ENCODE measurements around the gene NPDC1.

Gene NPDC1

DNA sequence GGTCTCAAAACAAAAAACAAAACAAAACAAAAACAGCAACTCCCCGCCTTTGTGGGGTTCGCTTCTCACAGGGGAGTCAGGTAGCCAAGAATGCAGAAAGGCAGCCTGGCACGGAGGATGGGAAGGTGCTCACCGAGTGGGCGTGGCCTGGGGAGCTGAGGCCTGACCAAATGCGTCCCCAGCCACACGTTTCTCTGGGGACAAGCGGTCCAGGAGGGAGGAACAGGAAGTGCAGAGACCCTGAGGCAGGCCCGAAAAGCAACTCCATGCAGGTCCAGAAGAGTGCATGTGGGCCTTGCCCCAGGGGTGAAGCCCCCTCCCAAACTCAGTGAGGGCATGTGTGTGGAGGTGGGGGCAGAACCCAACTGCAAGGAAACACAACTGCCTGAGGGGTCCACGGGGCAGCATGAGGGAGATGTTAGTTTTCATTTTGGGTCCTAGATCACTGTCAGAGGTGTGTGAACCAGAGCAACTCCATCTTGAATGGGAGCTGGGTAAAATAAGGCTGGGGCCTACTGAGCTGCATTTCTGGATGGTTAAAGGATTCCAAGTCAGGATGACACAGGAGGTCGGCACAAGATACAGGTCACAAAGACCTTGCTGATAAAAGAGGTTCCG is 28.8 kb upstream of the NPDC1 start:
- Histone ChIP-seq H3K27ac (ENCODE audit: insufficient read depth, low read length, poor library complexity, severe bottlenecking) (no peak overlapping the region), H3K36me3 (ENCODE audit: control insufficient read depth, insufficient read depth, low read length) (no peaks in the 10 kb centered on the region), H3K9me3 (ENCODE audit: control insufficient read depth, low read length) (no peaks in the 10 kb centered on the region), H3K4me3 (ENCODE audit: insufficient read depth, low read depth, low read length, poor library complexity, severe bottlenecking) (no peak overlapping the region), H3K4me1 (ENCODE audit: control insufficient read depth, insufficient read depth, low read length, poor library complexity, severe bottlenecking) (peaks cover 19% of the 10 kb centered on the region), H3K27me3 (replicated peaks; ENCODE audit: control insufficient read depth, insufficient read depth, low read length, poor library complexity, severe bottlenecking) (no peaks in the 10 kb centered on the region)
- no peak for DNase-seq

DNA sequence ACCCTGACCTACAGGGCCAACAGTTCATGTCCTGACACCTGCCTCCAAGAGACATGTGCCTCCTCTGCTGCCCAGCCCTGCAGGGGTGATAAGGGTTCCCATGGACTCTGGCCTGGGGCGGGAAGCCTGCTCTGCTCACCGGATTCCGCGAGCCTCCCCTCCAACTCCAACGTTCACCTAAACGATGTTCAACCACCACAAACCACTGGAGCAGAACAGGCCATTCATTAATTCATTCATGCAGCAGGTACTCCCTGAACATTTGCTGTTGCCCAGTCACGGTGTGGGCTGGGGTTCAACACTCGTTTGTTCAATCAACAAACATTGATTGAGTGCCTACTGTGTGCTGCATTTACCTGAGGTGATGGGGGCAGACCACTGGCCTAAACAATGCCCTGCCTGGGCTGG is 28.0 kb upstream of the NPDC1 start:
- H3K36me3 ChIP-seq (ENCODE audit: control insufficient read depth, insufficient read depth, low read length): no peaks in the 10 kb centered on the region
- DNase-seq: no peak
- H3K27me3 ChIP-seq (replicated peaks; ENCODE audit: control insufficient read depth, insufficient read depth, low read length, poor library complexity, severe bottlenecking): no peaks in the 10 kb centered on the region
- no peak overlapping the region for H3K27ac ChIP-seq (ENCODE audit: insufficient read depth, low read length, poor library complexity, severe bottlenecking)
- no peaks in the 10 kb centered on the region for H3K9me3 ChIP-seq (ENCODE audit: control insufficient read depth, low read length)
- no peak overlapping the region for H3K4me3 ChIP-seq (ENCODE audit: insufficient read depth, low read depth, low read length, poor library complexity, severe bottlenecking)
- H3K4me1 ChIP-seq (ENCODE audit: control insufficient read depth, insufficient read depth, low read length, poor library complexity, severe bottlenecking): peaks cover 23% of the 10 kb centered on the region

DNA sequence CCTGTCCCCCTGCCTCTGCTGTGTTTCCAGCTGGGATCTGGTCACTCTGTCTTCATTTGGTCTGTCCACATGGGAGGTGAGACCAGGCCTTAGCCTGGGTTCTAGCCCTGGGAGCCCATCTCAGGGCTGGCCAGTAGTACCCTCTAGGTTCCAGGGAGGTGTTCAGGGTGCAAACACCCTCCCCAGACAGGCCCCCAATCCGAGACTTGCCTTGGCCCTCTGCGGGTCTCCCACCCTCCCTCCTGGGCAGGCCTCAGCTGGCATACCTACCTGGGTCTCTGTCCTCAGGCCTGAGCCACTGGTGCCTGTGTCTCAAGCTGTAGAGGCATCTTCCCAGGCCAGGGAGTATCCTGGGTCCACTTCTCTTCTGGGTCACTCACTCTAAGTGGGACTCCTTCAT is 25.3 kb upstream of the NPDC1 start:
- Histone ChIP-seq H3K36me3 (ENCODE audit: control insufficient read depth, insufficient read depth, low read length) (no peaks in the 10 kb centered on the region), H3K27me3 (replicated peaks; ENCODE audit: control insufficient read depth, insufficient read depth, low read length, poor library complexity, severe bottlenecking) (no peaks in the 10 kb centered on the region), H3K9me3 (ENCODE audit: control insufficient read depth, low read length) (no peaks in the 10 kb centered on the region), H3K27ac (ENCODE audit: insufficient read depth, low read length, poor library complexity, severe bottlenecking) (no peak overlapping the region), H3K4me1 (ENCODE audit: control insufficient read depth, insufficient read depth, low read length, poor library complexity, severe bottlenecking) (peaks cover 12% of the 10 kb centered on the region), H3K4me3 (ENCODE audit: insufficient read depth, low read depth, low read length, poor library complexity, severe bottlenecking) (no peak overlapping the region)
- no peak for DNase-seq

DNA sequence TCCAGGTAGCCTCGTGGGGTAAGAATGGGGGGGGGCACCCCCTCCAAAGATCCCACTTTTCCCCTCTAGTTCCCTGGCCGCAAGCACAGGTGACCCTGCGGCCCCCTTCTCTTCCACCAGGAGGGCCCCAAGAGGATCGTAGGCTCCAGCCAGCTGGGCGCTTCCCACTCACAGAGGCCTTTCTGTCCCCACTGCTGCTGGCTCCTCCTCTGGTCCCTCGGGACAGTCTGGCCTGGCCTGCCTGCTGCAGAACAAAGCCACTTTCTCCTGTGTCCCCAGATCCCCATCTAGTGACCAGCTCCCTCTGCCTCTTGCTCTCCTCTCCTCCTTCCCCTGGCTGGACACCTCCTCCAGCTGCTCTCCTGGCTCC is 24.9 kb upstream of the NPDC1 start:
- peaks cover 12% of the 10 kb centered on the region for H3K4me1 ChIP-seq (ENCODE audit: control insufficient read depth, insufficient read depth, low read length, poor library complexity, severe bottlenecking)
- no peak for DNase-seq
- H3K27me3 ChIP-seq (replicated peaks; ENCODE audit: control insufficient read depth, insufficient read depth, low read length, poor library complexity, severe bottlenecking): no peaks in the 10 kb centered on the region
- peak overlapping the region; percentile 32 for H3K4me3 ChIP-seq (ENCODE audit: insufficient read depth, low read depth, low read length, poor library complexity, severe bottlenecking)
- no peaks in the 10 kb centered on the region for H3K9me3 ChIP-seq (ENCODE audit: control insufficient read depth, low read length)
- H3K27ac ChIP-seq (ENCODE audit: insufficient read depth, low read length, poor library complexity, severe bottlenecking): peak overlapping the region; percentile 37
- H3K36me3 ChIP-seq (ENCODE audit: control insufficient read depth, insufficient read depth, low read length): no peaks in the 10 kb centered on the region

DNA sequence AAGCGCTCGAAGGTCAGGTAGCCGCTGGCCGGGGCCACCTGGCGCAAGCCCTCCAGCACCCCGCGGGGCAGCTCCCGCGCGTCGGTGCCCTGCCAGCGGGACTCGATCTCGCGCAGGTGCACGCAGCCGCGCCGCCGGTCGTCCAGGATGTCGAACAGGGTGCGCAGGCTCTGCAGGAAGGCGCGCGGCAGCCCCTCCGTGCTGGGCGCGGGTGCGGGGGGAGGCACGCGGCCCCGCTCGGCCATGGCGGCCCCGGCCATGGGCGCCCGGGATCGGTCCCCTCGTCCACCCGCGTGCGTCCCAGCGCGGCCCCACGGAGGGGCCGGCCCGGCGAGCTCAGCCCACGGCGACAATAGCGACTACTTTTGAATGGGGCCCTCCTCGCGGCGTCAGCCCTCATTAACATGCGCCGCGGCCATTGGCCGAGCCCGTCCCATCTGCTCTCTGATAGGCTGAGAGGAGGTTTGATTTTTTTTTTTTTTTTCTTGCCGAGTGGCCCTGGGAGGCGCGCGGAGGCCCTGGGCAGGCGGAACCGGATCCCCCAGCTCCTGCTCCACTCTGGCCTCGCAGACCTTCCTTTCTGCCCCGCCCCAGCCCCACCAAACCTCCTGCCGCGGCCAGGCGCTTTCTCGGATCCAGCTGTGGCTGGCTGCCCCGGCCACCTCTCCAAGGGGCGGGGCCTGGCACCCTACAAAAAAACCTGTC is 24.4 kb upstream of the NPDC1 start, which contains the start of gene SAPCD2:
SAPCD2 (minus strand) TSS at position 357 of the 705 bp plus-strand sequence; CDS start at position 260, 97 bp downstream.
- H3K9me3 ChIP-seq (ENCODE audit: control insufficient read depth, low read length): no peaks in the 10 kb centered on the region
- peak; percentile 77 to 82 (median 78) for DNase-seq
- no peaks in the 10 kb centered on the region for H3K27me3 ChIP-seq (replicated peaks; ENCODE audit: control insufficient read depth, insufficient read depth, low read length, poor library complexity, severe bottlenecking)
- peak within 1 kb of the TSS; percentile 37 for H3K27ac ChIP-seq (ENCODE audit: insufficient read depth, low read length, poor library complexity, severe bottlenecking)
- H3K36me3 ChIP-seq (ENCODE audit: control insufficient read depth, insufficient read depth, low read length): no peaks in the 10 kb centered on the region
- H3K4me3 ChIP-seq (ENCODE audit: insufficient read depth, low read depth, low read length, poor library complexity, severe bottlenecking): peak within 1 kb of the TSS; percentile 32
- peaks cover 12% of the 10 kb centered on the region for H3K4me1 ChIP-seq (ENCODE audit: control insufficient read depth, insufficient read depth, low read length, poor library complexity, severe bottlenecking)

DNA sequence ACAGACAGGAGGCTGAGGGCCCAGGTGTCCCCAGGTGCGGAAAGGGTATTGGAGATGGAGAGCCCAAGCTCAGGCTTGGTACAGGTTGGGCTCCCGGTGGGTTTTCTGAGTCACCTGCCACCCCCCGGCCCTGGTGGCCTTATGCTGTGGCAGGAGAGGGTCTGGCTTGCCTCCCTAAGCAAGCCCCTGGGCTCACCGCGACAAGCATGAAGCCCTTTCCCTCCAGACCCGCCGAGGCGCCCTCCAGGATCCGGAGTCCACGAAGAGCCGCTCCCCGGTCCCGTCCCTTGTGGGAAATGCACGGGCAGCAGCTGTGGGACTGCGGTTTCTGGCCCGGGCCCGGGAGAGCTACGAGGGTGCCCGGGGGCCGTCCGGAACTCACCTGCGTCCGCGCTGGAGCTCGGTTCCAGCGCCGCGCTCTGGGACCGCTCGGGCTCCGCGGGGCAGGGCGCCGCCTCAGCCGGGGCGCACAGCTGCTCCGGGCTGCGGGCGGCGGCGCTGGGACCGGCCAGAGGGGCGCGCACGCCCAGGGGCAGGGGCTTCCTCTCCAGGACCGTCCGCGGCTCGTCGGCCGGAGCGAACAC is 23.6 kb upstream of the NPDC1 start:
- H3K4me3 ChIP-seq (ENCODE audit: insufficient read depth, low read depth, low read length, poor library complexity, severe bottlenecking): no peak overlapping the region
- no peaks in the 10 kb centered on the region for H3K36me3 ChIP-seq (ENCODE audit: control insufficient read depth, insufficient read depth, low read length)
- H3K4me1 ChIP-seq (ENCODE audit: control insufficient read depth, insufficient read depth, low read length, poor library complexity, severe bottlenecking): peaks cover 12% of the 10 kb centered on the region
- H3K27me3 ChIP-seq (replicated peaks; ENCODE audit: control insufficient read depth, insufficient read depth, low read length, poor library complexity, severe bottlenecking): no peaks in the 10 kb centered on the region
- no peak for DNase-seq
- H3K9me3 ChIP-seq (ENCODE audit: control insufficient read depth, low read length): no peaks in the 10 kb centered on the region
- H3K27ac ChIP-seq (ENCODE audit: insufficient read depth, low read length, poor library complexity, severe bottlenecking): no peak overlapping the region

DNA sequence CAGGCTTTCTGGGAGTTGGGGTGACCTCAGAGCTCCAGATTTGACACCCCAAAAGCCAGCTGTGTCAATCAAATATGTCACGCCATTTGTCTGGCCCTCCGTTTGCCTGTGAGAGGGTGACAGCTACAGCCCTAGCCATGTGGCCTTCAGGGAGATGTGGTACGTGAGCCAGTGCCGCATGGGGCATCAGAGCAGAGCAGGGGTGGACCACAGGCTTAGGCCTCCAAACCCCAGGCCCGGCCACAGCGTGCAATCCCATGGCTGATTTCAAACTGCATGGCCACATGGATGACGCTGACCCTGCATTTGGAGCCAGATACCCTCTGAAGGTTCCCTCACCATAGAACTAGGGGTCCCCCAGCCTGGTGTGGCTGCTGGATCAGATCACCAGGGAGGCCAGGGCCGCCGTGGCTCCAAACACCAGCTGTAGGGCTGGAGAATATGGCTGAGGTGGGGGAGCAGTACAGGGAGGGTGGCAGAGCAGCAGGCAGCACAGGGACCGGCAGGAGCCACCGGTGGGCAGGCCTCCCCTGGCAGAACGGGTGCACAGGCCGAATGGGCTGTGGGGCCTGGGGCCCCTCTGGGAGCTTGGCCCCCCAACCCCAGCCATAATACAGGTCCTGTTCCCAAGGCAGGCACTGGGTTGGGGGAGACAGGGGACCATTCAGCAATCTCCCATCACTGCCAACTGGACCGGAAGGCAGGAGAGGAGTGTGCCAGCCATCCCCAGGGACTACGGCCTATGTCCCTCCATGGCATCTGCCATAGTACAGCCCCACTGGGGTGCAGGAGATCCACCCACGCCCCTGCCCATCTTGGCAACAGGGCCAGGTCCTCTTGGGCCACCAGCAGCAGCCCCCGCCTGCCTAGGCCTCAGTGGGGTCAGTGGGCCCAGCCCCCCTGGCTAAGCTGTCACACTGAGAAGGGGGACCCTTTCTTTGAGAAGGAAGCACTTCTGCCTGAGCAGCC is 22.8 kb upstream of the NPDC1 start:
- no peak overlapping the region for H3K4me3 ChIP-seq (ENCODE audit: insufficient read depth, low read depth, low read length, poor library complexity, severe bottlenecking)
- no peaks in the 10 kb centered on the region for H3K9me3 ChIP-seq (ENCODE audit: control insufficient read depth, low read length)
- no peaks in the 10 kb centered on the region for H3K27me3 ChIP-seq (replicated peaks; ENCODE audit: control insufficient read depth, insufficient read depth, low read length, poor library complexity, severe bottlenecking)
- DNase-seq: no peak
- H3K27ac ChIP-seq (ENCODE audit: insufficient read depth, low read length, poor library complexity, severe bottlenecking): no peak overlapping the region
- no peaks in the 10 kb centered on the region for H3K36me3 ChIP-seq (ENCODE audit: control insufficient read depth, insufficient read depth, low read length)
- H3K4me1 ChIP-seq (ENCODE audit: control insufficient read depth, insufficient read depth, low read length, poor library complexity, severe bottlenecking): peaks cover 12% of the 10 kb centered on the region

DNA sequence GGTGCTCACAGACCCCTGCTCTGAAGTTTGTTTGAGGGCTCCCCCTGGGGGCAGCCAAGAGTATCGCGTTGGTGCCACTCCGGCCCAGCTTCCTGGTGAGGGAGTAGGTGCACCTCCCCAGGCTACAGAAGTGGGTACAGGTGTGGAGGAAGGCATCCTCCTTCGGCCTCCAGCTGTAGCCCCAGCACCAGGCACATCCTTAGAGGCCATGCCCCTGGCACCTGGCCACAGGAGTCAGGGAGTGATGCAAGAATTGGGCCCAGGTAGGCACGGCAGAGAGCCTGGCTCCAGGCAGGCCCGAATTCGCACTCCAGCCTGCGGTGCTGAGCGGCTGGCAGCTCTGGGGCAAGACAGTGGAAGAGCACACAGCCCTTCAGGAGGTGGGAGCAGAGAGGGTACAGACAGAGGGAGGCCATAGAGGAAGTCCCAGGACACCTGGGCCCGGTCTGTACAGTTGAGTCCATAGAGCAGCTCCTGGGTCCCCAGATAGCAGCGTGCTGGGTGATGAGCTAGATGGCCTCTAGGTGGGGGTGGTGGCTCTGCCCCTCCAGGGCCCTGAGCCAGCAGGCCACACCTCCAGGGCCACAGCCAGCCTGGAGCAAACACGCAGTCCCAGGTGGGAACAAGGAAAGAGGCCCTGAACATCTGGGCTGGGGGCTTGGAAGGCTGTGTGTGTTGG is 22.0 kb upstream of the NPDC1 start:
- H3K9me3 ChIP-seq (ENCODE audit: control insufficient read depth, low read length): no peaks in the 10 kb centered on the region
- no peaks in the 10 kb centered on the region for H3K27me3 ChIP-seq (replicated peaks; ENCODE audit: control insufficient read depth, insufficient read depth, low read length, poor library complexity, severe bottlenecking)
- peak overlapping the region; percentile 28 for H3K27ac ChIP-seq (ENCODE audit: insufficient read depth, low read length, poor library complexity, severe bottlenecking)
- no peak overlapping the region for H3K4me3 ChIP-seq (ENCODE audit: insufficient read depth, low read depth, low read length, poor library complexity, severe bottlenecking)
- H3K36me3 ChIP-seq (ENCODE audit: control insufficient read depth, insufficient read depth, low read length): no peaks in the 10 kb centered on the region
- peaks cover 12% of the 10 kb centered on the region for H3K4me1 ChIP-seq (ENCODE audit: control insufficient read depth, insufficient read depth, low read length, poor library complexity, severe bottlenecking)
- DNase-seq: peak; percentile 72 to 78 (median 74)

DNA sequence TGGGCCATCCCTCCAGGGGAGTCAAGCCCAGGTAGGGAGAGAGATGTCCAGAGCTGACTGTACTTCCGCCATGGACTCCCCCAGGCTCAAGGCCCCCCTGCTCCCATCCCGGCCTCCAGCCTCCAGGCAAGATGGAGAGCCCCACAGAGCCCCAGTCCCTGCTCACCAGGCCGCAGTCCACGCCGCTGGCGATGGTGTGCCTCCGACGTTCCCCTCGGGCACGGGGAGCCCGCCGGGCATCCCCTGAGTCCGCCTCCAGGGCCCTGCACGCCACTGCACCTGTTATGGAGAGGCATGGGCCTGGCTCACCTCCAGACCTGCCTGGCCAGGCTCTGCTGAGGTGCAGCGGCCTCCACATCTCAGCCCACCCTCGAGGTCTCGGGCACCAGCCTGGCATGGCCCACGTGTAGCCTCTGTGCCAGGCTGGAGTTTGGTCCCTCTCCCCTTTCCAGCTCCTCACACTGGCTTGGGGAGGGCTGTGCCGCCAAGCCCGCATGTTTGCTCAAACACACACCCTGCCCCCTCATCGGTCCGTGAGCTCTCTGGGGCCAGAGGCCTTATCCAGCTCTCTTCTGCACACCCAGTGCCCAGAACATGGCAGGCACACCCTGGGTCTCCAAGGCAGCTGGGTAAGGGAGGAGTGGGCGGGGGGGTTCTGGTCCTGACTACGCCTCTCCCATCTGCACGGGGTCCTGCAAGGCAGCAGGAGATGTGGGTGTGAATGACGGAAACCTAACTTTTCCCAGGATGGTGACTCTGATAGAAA is 20.3 kb upstream of the NPDC1 start:
- Histone ChIP-seq H3K4me1 (ENCODE audit: control insufficient read depth, insufficient read depth, low read length, poor library complexity, severe bottlenecking) (peaks cover 12% of the 10 kb centered on the region), H3K9me3 (ENCODE audit: control insufficient read depth, low read length) (no peaks in the 10 kb centered on the region), H3K27ac (ENCODE audit: insufficient read depth, low read length, poor library complexity, severe bottlenecking) (no peak overlapping the region), H3K27me3 (replicated peaks; ENCODE audit: control insufficient read depth, insufficient read depth, low read length, poor library complexity, severe bottlenecking) (no peaks in the 10 kb centered on the region), H3K4me3 (ENCODE audit: insufficient read depth, low read depth, low read length, poor library complexity, severe bottlenecking) (no peak overlapping the region), H3K36me3 (ENCODE audit: control insufficient read depth, insufficient read depth, low read length) (no peaks in the 10 kb centered on the region)
- DNase-seq: no peak

All from effector memory CD4-positive, alpha-beta T cell (primary cell).